SKM-1 treated with dmso at 0.1 percent for 144 hours (cell line): Measurements from ENCODE around the gene MMADHC.

Source experiments
- DNase-seq: peaks from one replicate; lab custom pipeline; 2025; ENCODE audit not compliant: unreplicated experiment; lab: John Stamatoyannopoulos, UW

Gene MMADHC

DNA sequence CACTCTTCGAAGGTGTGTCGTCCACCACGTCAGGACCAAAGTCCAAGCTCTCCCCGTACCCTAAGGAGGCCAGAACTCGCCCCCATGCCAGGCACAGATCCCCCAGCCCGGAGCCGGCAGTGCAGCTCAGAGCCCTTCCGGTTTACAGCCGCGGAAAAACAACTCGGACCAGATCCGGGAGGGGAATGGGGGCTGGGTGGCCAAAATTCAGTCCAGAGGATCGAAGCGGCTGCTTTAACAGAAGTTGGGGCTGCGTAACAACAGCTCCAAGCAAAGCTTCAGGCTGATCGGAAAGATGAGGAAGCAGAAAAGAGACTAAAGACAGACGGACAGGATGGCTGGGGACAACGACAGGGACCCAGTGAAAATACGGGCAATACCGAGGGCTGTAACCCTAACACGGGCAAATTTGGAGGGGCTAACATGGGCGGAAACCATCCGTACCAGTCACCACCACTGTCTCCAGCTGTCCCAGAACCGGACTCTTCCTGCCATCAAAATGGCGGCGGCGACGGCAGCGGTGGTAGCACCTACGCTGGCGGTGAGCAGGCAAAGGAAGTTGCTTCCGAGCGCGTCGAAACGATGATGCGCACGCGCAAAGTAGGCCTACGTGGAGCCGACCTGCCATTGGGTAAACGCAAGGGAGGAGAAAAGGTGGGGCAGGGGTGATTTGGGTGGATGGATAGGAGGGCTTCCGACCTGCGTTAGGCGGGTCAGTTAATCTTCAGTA, at the start of gene MMADHC:
Gene MMADHC, minus strand, starts transcription at position 556 of the 730 bp plus-strand sequence. CDS start 678 bp downstream, outside the sequence.
- peak; percentile 86 for DNase-seq

DNA sequence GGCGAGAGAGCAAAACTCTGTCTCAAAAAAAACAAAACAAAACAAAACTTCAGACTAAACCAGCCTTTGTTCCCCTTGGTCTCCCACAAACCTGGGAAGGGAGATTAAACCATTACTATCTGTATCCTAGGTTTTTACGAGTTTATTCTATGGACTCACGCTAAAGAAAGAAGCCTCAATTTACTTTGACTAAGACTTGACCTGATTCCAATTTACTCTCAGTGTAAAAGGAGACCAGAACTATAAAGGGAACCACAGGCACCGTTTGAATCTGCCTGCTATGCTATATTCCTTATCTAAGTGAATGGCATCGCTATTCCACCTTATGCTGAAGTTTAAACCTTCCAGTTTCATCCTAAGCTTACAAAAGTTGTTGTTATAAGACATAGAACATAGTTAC, 46.5 kb upstream of the MMADHC start:
- DNase-seq = no peak

DNA sequence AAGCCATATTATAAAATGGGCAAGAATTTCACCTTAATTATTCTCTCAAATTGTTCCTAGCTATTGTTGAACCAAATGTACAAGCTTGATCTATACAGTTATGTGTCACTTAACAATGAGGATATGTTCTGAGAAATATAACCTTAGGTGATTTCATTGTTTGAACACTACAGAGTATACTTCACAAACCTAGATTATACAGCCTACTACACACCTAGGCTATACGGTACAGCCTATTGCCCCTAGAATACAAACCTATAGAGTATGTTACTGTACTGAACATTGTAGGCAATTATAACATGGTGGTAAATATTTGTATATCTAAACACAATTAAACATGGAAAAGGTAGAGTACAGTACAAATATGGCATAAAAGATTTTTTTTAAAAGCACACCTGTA, 42.9 kb upstream of the MMADHC start:
- no peak for DNase-seq

DNA sequence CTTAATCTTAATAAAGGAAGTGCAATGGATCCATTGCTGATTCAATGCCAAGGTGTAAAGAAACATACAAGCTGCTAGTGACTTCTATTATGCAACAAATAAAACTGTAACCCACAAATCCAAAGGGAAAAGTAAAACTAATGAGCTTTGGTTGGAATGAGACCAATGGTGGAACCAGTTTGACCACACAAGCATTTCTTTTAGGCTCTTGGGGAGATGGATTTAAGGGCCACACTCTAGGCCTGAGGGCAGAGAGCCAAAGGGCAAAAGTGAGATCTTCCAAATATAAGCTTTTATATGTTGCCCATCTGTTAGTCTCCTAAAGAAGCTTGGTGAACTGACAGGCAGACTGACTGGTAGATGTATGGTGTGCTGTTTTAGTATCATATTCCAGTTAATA, 41.5 kb upstream of the MMADHC start:
- DNase-seq = no peak

DNA sequence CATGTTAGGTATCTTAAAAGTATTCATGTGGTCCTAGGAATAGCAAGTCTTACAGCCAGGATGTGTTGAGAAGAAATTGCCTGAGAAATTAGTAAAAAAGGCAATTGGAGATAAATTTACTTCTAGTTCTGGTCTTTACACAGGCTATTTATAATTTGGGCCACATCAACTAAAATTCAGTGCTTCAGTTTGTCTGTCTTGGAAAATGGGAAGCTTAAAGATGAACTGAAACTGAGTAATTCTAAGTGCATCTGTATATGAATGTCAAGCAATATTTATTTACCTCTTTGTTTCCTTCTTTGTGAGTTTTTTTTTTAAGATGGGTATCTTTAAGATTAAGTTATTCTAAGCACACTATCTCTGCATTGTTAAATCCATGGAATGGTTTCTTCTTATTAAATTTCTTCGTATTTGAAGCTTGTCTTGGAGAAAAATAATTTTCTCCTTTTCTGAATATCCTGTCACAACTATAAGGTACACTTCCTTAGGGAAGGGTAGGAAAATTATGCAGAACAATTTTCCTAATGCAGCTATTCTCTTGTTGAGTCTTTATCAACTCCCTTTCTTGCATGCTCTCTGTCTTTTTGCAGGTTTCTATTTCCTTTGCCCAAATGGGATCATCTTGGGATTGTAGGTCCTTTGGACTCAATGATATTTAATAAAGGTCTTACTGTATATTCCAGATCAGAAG, 39.7 kb upstream of the MMADHC start:
- peak; percentile 6 for DNase-seq

DNA sequence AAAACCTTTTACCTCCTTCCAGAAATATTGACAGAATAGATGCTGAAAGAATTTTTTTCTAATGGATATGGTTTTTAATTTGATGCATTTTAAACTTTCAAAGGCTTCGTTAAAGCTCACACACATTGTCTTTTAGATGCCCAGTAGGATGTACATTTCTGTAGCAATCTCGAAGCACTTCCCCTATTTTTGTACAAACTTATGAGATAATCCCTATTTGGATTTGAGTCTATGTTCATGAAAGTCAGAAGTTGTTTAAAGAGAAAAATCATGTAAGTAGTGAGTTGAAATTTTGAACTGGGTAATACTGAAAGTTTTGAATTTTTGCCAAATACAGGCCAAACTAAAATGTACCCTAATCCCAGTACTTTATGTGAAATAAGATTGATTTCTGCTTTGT, 38.1 kb upstream of the MMADHC start:
- peak; percentile 29 for DNase-seq

DNA sequence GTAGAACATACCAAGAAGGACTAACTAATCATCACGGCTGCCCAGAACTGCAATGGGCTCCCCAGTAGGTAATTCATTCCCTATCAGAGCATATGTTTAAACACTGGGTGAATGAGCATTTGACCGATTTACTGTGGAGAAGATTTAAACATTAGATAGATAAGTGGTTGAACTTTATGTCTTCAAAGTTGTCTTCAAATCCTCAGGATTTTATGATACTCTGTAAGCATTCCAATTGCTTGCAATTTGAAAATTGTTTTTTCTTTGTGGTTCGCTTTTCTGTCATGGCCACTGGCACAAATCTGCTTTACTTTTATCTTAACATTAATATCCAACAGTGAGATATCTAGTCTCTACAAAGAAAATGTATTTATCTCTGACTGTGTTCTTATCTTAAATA, 37.7 kb upstream of the MMADHC start:
- no peak for DNase-seq

DNA sequence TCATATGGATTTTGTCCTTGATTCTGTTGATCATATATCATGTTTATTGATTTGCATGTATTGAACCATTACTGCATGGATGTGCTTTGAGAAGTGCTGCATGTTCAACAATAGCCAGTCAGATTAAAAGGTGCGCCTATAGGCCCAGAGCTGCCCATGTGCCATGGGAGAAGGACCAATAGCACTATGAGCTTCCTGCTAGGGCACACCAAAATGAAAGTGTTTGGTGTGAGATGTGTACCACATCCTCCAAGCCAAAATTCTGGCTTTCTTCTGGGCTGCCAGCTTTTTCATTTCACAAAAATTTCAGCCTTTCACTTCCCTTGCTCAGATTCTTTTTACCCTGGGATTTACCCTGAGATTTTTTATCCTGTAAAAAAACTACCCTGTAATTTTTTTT, 34.8 kb upstream of the MMADHC start:
- DNase-seq = no peak

DNA sequence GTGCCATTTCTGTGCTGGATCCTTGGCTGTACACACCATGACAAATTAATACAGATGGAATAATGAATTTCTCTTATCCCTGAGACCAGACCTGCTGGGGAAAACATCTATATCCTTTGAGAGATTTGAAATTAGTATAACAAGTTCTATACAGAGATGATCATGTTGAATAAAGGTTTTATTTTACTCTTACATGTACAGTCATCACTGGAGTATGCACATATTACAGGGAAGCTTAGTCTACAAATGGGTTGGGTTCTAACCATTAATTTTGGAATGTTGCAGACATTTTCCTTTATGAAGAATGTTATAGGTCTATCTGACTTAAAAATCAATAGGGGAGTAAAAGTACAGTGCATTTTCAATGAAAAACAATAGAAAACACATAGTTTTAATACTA, 29.9 kb upstream of the MMADHC start:
- no peak for DNase-seq

DNA sequence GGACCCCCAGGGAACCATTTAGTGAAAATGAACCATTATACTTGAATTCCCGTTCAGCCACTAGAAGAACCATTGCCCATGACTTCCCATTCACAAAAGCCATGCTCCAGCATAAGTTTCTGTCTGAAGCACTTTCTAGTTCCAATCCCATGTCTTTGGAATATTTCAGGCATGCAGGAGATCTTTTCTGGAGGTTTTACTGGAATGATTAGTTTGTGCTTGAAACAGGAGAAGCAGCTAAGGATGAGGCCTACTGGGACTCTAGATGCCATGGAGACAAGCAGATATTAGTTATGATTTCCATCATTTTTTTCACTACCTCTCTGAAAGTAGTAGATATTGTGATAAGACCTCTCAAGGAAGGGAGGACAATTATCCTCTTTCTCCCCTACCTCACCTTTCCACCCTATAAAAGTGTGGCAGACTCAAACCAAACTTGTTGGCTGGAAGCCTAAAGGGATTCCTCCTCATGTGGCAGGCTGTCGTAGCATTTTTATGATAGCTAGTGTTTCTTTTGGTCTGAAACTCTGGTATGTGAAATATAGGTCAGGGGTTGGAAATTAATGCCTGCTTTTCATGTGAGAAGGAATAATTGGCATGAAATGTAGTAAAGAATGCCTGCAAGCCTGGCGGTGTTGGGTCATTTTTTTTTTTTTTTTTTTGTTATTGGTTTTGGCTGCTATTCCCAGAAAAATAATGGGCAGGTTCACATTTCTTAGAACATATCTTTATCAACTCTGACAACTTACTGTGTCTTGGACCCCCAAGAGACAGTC, 29.3 kb upstream of the MMADHC start:
- no peak for DNase-seq

DNA sequence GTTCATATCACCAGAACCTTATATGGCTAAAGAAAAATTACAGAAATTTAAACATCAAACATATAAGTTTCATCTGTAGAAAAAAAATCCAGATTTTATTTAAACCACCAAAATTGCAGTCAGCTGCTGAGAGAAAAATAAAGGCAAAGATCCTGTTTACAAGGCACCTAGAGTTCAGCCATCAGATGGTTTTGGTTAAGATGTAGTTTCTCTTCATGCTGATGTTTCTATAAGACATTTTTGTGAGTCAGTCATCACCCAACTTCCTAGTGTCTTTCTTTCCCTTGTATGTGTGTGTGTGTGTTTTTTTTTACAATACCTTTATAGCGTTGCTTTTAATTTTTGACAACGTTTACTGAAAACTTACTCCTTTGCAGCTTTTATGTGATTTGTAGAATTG, 26.1 kb upstream of the MMADHC start:
- DNase-seq = no peak

DNA sequence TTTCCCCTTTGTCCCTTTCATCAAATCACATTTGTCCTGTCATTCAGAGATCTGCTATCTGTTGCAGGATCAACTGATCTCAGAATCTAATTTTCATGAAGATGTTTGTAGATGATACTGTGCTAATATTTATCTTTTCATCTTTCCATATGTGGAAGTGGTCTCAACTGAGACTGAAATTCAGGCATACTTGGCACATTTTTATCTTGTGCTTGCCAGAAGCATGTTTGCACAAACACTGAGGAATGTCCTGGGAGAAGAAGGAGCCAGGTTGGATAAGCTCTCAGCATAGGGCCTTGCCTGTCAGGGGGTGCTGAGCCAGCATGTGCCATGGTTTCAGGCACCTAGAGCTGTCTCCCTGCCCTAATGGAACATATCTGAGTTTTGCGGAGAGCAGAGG, 24.5 kb upstream of the MMADHC start:
- no peak for DNase-seq

DNA sequence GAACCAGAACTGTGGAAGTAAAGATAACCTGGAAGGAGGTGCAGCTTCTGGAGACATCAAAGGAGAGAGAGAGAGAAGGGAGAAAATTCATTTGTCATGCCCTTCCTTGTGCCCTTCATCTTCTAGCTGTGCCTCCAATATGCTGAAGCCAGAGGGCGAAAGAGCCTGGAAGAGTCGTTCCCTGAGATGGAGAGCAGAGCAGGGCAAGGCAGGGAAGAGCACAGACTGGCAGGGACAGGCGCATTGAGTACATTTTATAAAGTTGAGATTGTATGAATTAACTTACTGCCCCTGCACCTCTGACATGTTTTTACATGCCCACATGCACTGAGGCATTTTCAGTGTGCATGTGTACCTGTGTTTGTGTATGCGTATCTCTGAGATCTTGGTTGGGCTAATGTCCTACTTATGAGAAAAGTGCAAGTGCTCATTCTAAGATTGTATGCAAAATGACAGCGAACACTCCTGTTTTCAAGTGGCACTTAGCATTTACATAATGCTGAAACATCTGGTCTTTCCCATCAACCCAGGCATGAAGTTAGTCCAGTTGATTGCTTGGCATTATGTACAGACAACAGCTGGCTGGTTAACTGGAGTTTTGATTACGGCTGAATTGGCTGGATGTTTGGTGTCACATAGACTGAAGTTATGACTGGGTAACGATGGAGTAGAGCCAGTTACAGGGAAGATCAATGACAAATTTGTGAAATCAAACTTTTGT, 23.7 kb upstream of the MMADHC start:
- no peak for DNase-seq

DNA sequence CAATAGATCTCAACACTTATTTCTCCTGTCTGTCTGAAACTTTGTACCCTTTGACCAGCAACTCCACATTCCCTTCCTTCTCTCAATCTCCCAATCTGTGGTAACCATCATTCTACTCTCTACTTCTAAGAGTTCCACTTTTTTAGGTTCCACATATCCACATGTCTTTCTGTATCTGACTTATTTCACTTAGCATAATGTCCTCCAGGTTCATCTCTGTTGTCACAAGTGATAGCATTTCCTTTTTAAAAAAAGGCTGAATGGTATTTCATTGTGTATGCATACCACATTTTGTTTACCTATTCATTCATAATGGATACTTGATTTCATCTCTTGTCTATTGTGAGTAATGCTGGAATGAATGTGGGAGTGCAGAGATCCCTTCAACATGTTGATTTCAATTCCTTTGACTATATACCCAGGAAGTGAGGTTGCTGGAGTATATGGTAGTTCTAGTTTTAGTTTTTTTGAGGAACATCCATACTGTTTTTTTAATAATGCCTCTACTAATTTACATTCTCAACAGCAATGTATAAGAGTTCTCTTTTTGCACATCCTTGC, 18.8 kb upstream of the MMADHC start:
- no peak for DNase-seq

DNA sequence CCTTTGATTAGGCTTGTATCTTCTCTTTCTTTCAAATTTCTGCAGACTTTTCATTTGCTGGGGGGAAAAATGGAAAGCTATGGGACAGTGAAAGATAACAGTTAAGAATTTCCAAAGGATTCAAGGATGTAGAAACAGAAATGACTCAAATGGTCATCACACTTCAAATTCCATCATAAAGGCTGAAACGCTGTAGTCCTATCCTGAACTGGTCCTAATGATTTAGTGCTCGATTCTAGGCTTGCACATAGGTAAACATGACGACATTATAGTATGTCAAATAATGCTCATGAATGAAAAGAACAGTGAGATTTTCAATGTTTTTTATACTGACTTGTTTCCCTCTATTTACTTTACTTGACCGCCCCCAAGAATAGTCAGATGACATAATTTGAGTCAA, 15.7 kb upstream of the MMADHC start:
- DNase-seq = no peak

DNA sequence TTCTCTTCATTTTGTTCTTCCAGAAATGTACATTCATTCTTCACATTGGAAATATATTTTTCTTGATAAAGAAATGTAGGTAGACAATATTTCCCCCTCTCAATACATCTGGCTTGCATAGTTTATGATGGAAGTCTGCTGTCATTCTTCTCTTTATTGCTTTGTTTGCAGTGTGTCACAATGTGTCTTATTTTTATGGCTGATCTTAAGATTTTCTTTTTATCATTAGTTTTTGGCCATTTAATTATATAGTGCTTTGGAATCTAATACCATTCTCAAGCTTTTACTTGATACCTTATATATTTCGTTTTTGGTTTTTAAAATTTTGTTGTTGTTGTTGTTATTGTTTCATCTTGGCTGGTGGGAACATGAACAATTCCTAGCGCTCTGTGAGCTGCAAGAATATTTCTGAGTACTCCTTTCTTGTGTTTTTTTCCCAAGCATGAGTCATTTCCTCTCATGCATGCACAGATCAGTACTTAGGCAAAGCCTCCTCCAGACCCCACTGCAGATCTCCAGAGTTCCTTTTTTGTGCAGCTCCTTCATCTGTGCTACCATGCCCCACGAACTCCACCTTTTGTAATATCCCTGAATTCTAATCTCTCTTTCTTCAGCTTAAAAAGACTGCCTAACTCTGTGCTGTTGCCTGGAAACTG, 13.7 kb upstream of the MMADHC start:
- DNase-seq = peak; percentile 11

DNA sequence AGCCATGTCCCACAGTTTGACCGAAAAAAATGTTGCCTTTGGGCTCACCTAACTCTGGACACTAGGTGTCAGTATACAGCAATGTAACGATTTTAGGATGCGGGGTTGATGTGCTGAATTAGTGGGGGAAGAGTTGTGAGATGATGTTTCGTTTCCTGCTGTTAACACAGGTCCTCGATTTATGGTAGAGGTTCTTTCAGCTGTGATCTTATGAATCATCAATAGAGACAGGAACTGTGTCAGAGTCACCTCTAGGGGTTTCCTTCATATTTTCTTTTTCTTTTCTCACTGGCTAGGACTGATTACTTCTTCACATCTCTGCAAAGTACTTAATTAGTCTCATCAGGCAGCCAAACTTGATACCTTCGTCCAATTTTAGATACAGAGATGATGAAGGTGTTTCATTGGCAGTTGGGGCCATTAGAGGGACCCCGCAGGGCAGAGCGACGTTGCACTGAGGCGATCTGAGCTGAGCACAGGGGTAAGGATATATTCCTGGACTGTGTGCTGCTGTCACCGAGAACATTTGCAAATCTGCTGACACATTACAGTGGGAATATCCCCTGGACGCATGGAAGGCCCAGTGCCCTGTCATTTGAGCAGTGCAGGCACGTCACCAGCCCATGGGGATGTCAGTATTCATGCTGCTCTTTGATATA, 10.2 kb upstream of the MMADHC start:
- DNase-seq = peak; percentile 74

DNA sequence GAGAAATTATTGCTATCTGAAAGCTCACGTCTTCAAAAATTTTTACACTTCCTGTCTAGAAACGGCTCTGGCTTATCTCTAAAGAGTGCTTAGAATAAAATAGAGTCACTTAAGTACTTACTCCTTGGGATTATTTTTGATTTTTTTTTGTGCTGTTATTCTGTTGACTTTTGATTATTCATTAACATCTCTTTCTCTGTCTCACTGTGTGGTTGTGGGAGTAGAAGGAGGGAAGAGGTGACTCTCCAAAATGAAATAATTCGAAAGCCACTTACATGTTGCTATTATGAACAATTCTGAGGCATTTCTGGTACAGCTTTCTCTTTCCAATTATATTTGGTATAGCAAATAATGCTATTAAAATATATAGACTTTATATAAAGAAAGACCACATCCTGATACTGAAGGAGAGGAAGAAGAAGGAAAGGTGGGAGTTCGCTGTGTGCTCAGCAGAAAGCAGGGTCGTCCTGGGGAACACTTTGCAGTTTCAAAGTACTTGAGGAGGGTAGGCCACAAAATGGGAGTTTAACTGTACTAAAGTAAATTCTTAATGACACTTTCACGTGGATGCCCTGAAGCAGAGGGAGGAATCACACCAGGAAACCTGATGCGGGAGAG, 9.6 kb upstream of the MMADHC start:
- DNase-seq = no peak

DNA sequence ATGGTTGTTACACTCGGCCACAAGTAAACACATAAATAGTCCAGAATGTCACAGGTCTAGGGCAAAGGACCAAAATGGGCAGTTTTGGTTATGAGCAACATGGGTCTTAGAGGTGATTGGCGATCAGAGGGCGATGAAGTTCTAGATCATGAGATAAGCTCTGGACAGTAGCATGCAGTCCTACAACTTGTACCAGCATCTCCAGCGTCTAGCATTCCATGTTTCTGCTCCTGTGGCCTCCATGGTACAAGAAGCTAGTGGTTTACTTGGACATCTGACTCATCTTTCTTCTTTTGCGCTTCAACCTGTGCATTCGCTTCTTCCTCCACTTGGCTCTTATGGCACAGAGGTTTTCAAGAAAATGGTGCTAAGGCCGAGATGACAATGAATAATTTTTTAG, 8.9 kb upstream of the MMADHC start:
- no peak for DNase-seq
